Chondrocyte (in vitro differentiated cells): ENCODE results near the gene SLC39A11. TPM values are rescaled to one million over a fixed set of nuclear protein-coding genes. Genes with fewer than 3 reads are reported as not detected.

Experiments
- DNase-seq: peaks from one replicate; pipeline ENCODE4 v3.0.0; 2021; ENCODE audit warnings: mixed read lengths, low spot score
- H3K27ac Mint-ChIP-seq: one replicate; pipeline ENCODE4 v1.8.0; 2021; ENCODE audit warnings: mild to moderate bottlenecking, moderate library complexity, mixed read lengths; ENCODE audit not compliant: unreplicated experiment
- H3K27me3 Mint-ChIP-seq: 2 replicates; pipeline ENCODE4 v1.8.0; 2021; ENCODE audit warnings: low read depth, mixed read lengths
- H3K36me3 Mint-ChIP-seq: 2 replicates; pipeline ENCODE4 v1.8.0; 2021; ENCODE audit warnings: low read depth, mixed read lengths
- H3K4me1 Mint-ChIP-seq: 2 replicates; pipeline ENCODE4 v1.8.0; 2021; ENCODE audit warnings: low read depth, mild to moderate bottlenecking, mixed read lengths
- H3K4me3 Mint-ChIP-seq: one replicate; pipeline ENCODE4 v1.8.0; 2021; ENCODE audit warnings: mild to moderate bottlenecking, moderate library complexity, mixed read lengths; ENCODE audit not compliant: unreplicated experiment
- H3K9me3 Mint-ChIP-seq: 2 replicates; pipeline ENCODE4 v1.8.0; 2021; ENCODE audit warnings: low read depth, mixed read lengths
- total RNA-seq: library from RNA; stranded (reverse); gene quantifications from 3 replicates; pipeline ENCODE4 v1.2.1, GENCODE V29; 2021
- TF ChIP-seq, protein P1 (sequence below): fragments of 200-600 bp; sonication (generic); IDR thresholded peaks from 2 replicates; pipeline ENCODE4 v1.5.0; 2021; ENCODE audit warnings: antibody characterized with exemption, mild to moderate bottlenecking, moderate library complexity

SLC39A11 gene
- total RNA-seq, 1 donor from 2014 or later: 25.3 TPM

DNA sequence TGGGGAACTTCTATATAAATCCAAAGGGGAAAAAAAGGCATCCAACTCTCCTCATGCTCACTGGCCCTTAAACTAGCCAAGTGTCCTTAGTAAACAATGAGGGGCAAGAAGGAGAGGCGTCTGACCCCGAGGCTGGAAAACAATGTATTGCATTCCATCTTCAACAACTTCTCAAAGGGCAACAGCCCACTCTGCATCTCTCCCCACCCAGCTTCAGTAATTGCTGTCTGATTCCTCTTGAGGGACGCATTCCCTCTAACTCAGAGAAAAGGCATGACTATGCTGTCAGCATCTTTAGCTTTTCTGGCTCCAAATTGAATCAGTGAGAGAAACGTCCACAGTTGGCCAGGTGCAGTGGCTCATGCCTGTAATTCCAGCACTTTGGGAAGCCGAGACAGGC lies 145.8 kb downstream of the SLC39A11 start:
- TF ChIP-seq, protein P1, sequence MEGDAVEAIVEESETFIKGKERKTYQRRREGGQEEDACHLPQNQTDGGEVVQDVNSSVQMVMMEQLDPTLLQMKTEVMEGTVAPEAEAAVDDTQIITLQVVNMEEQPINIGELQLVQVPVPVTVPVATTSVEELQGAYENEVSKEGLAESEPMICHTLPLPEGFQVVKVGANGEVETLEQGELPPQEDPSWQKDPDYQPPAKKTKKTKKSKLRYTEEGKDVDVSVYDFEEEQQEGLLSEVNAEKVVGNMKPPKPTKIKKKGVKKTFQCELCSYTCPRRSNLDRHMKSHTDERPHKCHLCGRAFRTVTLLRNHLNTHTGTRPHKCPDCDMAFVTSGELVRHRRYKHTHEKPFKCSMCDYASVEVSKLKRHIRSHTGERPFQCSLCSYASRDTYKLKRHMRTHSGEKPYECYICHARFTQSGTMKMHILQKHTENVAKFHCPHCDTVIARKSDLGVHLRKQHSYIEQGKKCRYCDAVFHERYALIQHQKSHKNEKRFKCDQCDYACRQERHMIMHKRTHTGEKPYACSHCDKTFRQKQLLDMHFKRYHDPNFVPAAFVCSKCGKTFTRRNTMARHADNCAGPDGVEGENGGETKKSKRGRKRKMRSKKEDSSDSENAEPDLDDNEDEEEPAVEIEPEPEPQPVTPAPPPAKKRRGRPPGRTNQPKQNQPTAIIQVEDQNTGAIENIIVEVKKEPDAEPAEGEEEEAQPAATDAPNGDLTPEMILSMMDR: no peak
- no peak for DNase-seq
- Mint-ChIP-seq H3K9me3 (no peaks in the 10 kb centered on the region), H3K4me3 (no peak overlapping the region), H3K4me1 (peaks cover 9% of the 10 kb centered on the region), H3K36me3 (peaks cover 3% of the 10 kb centered on the region), H3K27me3 (no peaks in the 10 kb centered on the region), H3K27ac (no peak overlapping the region)

DNA sequence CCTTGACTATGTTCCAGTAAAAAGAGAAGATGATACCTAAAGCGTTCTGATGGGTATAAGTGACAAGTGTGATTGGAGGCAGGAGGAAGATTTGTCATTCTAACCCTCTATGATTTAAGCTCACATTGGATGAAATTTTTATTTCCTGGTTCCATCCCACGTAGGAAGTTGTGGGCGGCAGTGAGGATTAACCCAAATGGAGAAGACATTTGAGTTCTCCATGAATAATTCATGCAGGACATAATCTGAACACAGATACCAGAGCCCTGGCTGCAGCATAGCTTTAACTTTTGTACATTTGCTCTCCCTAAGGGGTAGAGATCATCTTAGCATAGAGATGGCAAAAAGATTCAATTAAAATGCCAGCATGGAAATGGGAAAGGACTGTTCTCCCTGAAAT lies 146.3 kb downstream of the SLC39A11 start:
- no peak overlapping the region for H3K27ac Mint-ChIP-seq
- TF ChIP-seq, protein P1: no peak
- no peak overlapping the region for H3K4me3 Mint-ChIP-seq
- H3K27me3 Mint-ChIP-seq: no peaks in the 10 kb centered on the region
- H3K4me1 Mint-ChIP-seq: peaks cover 9% of the 10 kb centered on the region
- no peak for DNase-seq
- peaks cover 3% of the 10 kb centered on the region for H3K36me3 Mint-ChIP-seq
- H3K9me3 Mint-ChIP-seq: no peaks in the 10 kb centered on the region

DNA sequence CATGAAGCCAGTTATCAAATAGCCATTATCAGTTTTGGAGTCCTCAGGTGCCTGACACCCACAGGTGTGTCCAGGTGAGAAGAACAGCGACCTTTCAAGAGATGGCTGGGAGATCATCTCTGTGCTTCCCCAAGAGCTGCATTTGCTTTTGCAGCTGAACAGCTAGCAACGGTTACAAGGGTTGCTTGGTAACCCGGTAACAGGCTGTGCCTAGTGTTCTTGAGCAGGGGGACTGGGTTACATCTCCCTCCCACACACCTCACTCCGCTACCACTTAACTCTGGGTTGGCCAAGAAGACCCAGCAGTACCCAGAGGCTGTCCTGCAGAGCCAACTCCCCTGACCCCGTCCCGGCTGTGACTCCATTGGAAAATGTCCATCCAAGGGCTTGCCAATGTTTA lies 147.0 kb downstream of the SLC39A11 start:
- TF ChIP-seq, protein P1: no peak
- no peaks in the 10 kb centered on the region for H3K9me3 Mint-ChIP-seq
- H3K36me3 Mint-ChIP-seq: peaks cover 3% of the 10 kb centered on the region
- H3K4me1 Mint-ChIP-seq: peaks cover 9% of the 10 kb centered on the region
- H3K27me3 Mint-ChIP-seq: no peaks in the 10 kb centered on the region
- H3K4me3 Mint-ChIP-seq: no peak overlapping the region
- no peak for DNase-seq
- no peak overlapping the region for H3K27ac Mint-ChIP-seq

DNA sequence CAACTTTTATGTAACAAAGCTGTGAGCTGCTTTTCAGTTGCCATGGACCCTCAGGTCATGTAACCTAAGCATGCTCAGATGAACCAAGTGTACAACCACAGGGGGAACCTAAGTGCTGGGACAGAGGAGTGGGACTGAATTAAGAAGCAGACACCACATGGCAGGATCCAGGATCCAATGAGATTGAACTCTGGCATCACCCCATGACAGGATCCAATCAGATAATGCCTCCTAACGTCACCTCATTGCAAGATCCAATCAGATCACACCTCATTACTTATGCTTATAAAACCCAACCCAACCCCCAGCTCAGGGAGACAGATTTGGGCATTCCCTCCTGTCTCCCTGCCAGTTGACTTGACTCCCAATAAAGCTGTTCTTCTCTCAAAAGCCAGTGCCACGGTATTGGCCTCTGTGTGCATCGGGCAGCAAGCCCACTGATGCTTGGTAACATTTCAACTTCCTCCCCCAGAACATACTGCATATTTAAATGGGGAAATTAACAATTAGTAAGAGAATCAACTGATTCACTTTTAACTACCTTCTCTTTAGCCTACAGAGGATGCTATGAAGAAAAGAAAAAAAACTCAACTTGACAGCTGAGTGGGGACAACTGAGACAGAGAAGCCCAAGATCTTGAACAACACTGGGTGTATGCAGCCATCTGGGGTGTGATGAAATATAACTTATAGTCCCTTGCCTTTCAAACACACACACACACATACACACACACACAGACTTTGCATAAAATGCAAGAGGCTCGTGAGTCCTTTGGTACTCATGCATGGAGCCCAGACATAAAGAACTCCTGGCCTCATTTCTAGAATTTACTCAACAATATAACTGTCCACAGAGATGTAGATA lies 148.4 kb downstream of the SLC39A11 start:
- Mint-ChIP-seq H3K4me1 (peaks cover 9% of the 10 kb centered on the region), H3K9me3 (no peaks in the 10 kb centered on the region), H3K4me3 (no peak overlapping the region), H3K27ac (no peak overlapping the region), H3K36me3 (peaks cover 3% of the 10 kb centered on the region), H3K27me3 (no peaks in the 10 kb centered on the region)
- no peak for DNase-seq
- TF ChIP-seq, protein P1: no peak

DNA sequence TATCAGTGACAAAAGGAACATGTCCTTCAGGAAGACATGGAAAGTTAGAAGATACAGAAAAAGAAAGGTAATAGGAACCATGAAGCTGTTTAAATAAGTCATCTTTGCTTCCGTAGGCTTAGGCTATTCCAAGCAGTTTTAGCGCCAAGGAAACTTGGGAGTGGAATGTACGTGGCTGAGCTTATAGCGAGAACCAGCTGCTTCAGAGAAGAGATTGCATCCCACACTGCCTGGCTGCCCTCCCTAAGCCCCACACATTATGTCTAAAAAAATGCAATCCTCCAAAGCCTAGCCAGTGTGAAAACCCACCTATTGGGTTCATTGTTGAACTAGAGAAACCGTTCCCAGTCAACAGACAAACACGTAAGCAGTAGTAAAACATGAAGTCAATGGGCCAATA lies 149.9 kb downstream of the SLC39A11 start:
- TF ChIP-seq, protein P1: no peak
- H3K4me1 Mint-ChIP-seq: peaks cover 9% of the 10 kb centered on the region
- H3K27ac Mint-ChIP-seq: no peak overlapping the region
- H3K9me3 Mint-ChIP-seq: no peaks in the 10 kb centered on the region
- H3K36me3 Mint-ChIP-seq: peaks cover 3% of the 10 kb centered on the region
- H3K4me3 Mint-ChIP-seq: no peak overlapping the region
- no peak for DNase-seq
- H3K27me3 Mint-ChIP-seq: no peaks in the 10 kb centered on the region
